K562 (cell line): ENCODE data around the gene SDHC.

Experiments
- CREB1 ChIP-seq, 2 experiments: sonication (generic) in 1 of 2; formaldehyde crosslinking in 1 of 2; IDR thresholded peaks; 2 replicates each; pipeline versions ENCODE4 v1.6.1 to v1.8.0; 2012 to 2022; ENCODE audit warnings: inconsistent platforms in 1 of 2, mild to moderate bottlenecking in 1 of 2, missing genetic modification reagents in 1 of 2, moderate library complexity in 1 of 2
- ERF ChIP-seq: fragments of 450-650 bp; formaldehyde crosslinking; IDR thresholded peaks from 2 replicates; pipeline ENCODE4 v1.4.0; 2020; ENCODE audit warnings: mild to moderate bottlenecking, mixed read lengths
- GABPA ChIP-seq: fragments of 200-800 bp; sonication (Bioruptor generic); conservative IDR thresholded peaks from 2 replicates; pipeline ENCODE4 v1.6.1; 2016; ENCODE audit warnings: low read depth, missing genetic modification characterization, missing compliant biosample characterization
- MAFK ChIP-seq: IDR thresholded peaks from 2 replicates; pipeline ENCODE4 v1.6.1; 2011; ENCODE audit warnings: low read length, improper control_type of control experiment
- SIN3A ChIP-seq, 2 experiments: fragments of 150-350 bp in 1 of 2; IDR thresholded peaks; 2 replicates each; pipeline ENCODE4 v1.6.1; 2011 to 2016; ENCODE audit warnings: borderline replicate concordance in 2 of 2, low read depth in 2 of 2, low read length in 2 of 2, mild to moderate bottlenecking in 2 of 2, moderate library complexity in 2 of 2; ENCODE audit not compliant: control insufficient read depth in 1 of 2
- TEAD1 ChIP-seq, 2 experiments: fragments of 450-650 bp in 1 of 2; sonication (generic) in 1 of 2; formaldehyde crosslinking; IDR thresholded peaks; 2 replicates each; pipeline versions ENCODE4 v1.4.0 to v1.8.0; 2020 to 2022; ENCODE audit warnings: mild to moderate bottlenecking in 2 of 2, missing genetic modification reagents in 1 of 2
- XRCC5 ChIP-seq: fragments of 200-400 bp; formaldehyde crosslinking; IDR thresholded peaks from 2 replicates; pipeline ENCODE4 v1.6.1; 2017; ENCODE audit warnings: low read depth, mild to moderate bottlenecking, low read length
- YY1 ChIP-seq, 3 experiments: IDR thresholded peaks; 2 replicates each; pipeline ENCODE4 v1.6.1; 2011; ENCODE audit warnings: low read length in 2 of 3, mild to moderate bottlenecking in 2 of 3, moderate library complexity in 2 of 3, borderline replicate concordance in 1 of 3, control low read depth in 1 of 3, low read depth in 1 of 3; ENCODE audit not compliant: insufficient read depth in 3 of 3, insufficient replicate concordance in 2 of 3, control insufficient read depth in 1 of 3, insufficient read length in 1 of 3; ENCODE audit errors: extremely low read depth in 1 of 3
- ZNF445 ChIP-seq: fragments of 250-450 bp; sonication (Bioruptor Pico); IDR thresholded peaks from 2 replicates; pipeline ENCODE4 v1.4.0; 2020; ENCODE audit warnings: low read depth, mild to moderate bottlenecking, moderate library complexity
- ZZZ3 ChIP-seq: fragments of 450-650 bp; IDR thresholded peaks from 2 replicates; pipeline ENCODE4 v1.6.1; 2016; ENCODE audit warnings: antibody characterized with exemption, mild to moderate bottlenecking, moderate library complexity
- TF ChIP-seq, protein P1 (sequence below): fragments of 200-800 bp; sonication (Bioruptor generic); IDR thresholded peaks from 2 replicates; pipeline ENCODE4 v1.6.1; 2016; ENCODE audit warnings: missing genetic modification characterization, missing compliant biosample characterization
- TF ChIP-seq, protein P2 (sequence below): sonication (generic); formaldehyde crosslinking; IDR thresholded peaks from 2 replicates; pipeline ENCODE4 v1.8.0; 2022; ENCODE audit warnings: missing genetic modification reagents, mild to moderate bottlenecking, borderline replicate concordance

DNA sequence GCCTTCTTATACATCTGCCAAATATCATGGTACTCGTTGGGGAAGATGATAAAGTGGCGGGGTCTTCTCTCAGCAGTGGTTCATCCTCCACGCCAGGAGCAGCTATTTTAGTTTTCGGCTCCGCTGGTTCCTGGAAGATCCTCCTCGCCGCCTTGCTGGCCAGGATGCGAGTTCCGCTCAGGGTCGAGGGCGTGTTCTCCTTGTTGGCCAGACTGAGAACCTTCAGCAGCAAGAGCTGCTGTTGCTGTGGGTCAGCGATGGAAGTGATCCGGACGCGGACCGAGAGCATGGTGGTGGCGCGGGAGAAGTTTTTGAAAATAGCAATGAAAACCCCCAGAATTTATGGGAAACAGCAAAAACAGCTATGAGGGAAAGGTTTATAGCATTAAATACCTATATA, 64.9 kb downstream of the SDHC start:
- TF ChIP-seq ERF (CRISPR knock-in tag) (no peak), ZZZ3 (no peak), TEAD1 (CRISPR knock-in tag; IDR thresholded peaks at IDR 0.05) (no peak), GABPA (tag) (no peak), YY1 (IDR thresholded peaks at IDR 0.05; ENCODE audit: borderline replicate concordance in 1 of 3, control insufficient read depth in 1 of 3, extremely low read depth in 1 of 3, insufficient read depth in 3 of 3, insufficient read length in 1 of 3, insufficient replicate concordance in 2 of 3, low read depth in 1 of 3, low read length in 2 of 3) (no peak), SIN3A (IDR thresholded peaks at IDR 0.05; ENCODE audit: borderline replicate concordance in 2 of 2, control insufficient read depth in 1 of 2, low read depth in 2 of 2, low read length in 2 of 2) (no peak), XRCC5 (no peak), MAFK (no peak), ZNF445 (no peak), CREB1 (IDR thresholded peaks at IDR 0.05) (no peak), CREB1 (CRISPR knock-in tag; IDR thresholded peaks at IDR 0.05) (no peak)
- TF ChIP-seq, protein P1, sequence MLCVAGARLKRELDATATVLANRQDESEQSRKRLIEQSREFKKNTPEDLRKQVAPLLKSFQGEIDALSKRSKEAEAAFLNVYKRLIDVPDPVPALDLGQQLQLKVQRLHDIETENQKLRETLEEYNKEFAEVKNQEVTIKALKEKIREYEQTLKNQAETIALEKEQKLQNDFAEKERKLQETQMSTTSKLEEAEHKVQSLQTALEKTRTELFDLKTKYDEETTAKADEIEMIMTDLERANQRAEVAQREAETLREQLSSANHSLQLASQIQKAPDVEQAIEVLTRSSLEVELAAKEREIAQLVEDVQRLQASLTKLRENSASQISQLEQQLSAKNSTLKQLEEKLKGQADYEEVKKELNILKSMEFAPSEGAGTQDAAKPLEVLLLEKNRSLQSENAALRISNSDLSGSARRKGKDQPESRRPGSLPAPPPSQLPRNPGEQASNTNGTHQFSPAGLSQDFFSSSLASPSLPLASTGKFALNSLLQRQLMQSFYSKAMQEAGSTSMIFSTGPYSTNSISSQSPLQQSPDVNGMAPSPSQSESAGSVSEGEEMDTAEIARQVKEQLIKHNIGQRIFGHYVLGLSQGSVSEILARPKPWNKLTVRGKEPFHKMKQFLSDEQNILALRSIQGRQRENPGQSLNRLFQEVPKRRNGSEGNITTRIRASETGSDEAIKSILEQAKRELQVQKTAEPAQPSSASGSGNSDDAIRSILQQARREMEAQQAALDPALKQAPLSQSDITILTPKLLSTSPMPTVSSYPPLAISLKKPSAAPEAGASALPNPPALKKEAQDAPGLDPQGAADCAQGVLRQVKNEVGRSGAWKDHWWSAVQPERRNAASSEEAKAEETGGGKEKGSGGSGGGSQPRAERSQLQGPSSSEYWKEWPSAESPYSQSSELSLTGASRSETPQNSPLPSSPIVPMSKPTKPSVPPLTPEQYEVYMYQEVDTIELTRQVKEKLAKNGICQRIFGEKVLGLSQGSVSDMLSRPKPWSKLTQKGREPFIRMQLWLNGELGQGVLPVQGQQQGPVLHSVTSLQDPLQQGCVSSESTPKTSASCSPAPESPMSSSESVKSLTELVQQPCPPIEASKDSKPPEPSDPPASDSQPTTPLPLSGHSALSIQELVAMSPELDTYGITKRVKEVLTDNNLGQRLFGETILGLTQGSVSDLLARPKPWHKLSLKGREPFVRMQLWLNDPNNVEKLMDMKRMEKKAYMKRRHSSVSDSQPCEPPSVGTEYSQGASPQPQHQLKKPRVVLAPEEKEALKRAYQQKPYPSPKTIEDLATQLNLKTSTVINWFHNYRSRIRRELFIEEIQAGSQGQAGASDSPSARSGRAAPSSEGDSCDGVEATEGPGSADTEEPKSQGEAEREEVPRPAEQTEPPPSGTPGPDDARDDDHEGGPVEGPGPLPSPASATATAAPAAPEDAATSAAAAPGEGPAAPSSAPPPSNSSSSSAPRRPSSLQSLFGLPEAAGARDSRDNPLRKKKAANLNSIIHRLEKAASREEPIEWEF (CRISPR knock-in tag), result no peak
- TF ChIP-seq, protein P2, sequence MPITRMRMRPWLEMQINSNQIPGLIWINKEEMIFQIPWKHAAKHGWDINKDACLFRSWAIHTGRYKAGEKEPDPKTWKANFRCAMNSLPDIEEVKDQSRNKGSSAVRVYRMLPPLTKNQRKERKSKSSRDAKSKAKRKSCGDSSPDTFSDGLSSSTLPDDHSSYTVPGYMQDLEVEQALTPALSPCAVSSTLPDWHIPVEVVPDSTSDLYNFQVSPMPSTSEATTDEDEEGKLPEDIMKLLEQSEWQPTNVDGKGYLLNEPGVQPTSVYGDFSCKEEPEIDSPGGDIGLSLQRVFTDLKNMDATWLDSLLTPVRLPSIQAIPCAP (CRISPR knock-in tag), result no peak
